K562 (cell line): ENCODE data around the gene ITPK1.

Experiments
- BDP1 ChIP-seq: IDR thresholded peaks from 3 replicates; pipeline ENCODE4 v1.6.1; 2011; ENCODE audit not compliant: insufficient read length, insufficient read depth
- CTCF ChIP-seq, 3 experiments: IDR thresholded peaks in 2 of 3; conservative IDR thresholded peaks in 1 of 3; 2 replicates each; pipeline ENCODE4 v1.5.1; 2011 to 2012; ENCODE audit warnings: low read length in 3 of 3, mild to moderate bottlenecking in 3 of 3, control low read depth in 2 of 3, improper control_type of control experiment in 1 of 3, inconsistent platforms in 1 of 3, low read depth in 1 of 3, mixed read lengths in 1 of 3, moderate library complexity in 1 of 3; ENCODE audit not compliant: insufficient read depth in 2 of 3
- EZH2 ChIP-seq: IDR thresholded peaks from 2 replicates; pipeline ENCODE4 v1.6.1; 2012; ENCODE audit warnings: low read depth, mild to moderate bottlenecking, inconsistent platforms, low read length, borderline replicate concordance
- FOS ChIP-seq: IDR thresholded peaks from 3 replicates; pipeline ENCODE4 v1.6.1; 2011; ENCODE audit not compliant: insufficient read length; ENCODE audit errors: extremely low read depth
- FOXJ3 ChIP-seq: sonication (generic); formaldehyde crosslinking; IDR thresholded peaks from 2 replicates; pipeline ENCODE4 v1.4.0; 2020; ENCODE audit warnings: mild to moderate bottlenecking, missing genetic modification reagents
- POLR2A ChIP-seq: fragments of 450-650 bp; conservative IDR thresholded peaks from 2 replicates; pipeline ENCODE4 v1.6.1; 2016
- PRDM10 ChIP-seq: fragments of 450-650 bp; IDR thresholded peaks from 2 replicates; pipeline ENCODE4 v1.6.1; 2018; ENCODE audit not compliant: partially characterized antibody
- RBM15 ChIP-seq: fragments of 200-400 bp; formaldehyde crosslinking; IDR thresholded peaks from 2 replicates; pipeline ENCODE4 v1.6.1; 2018; ENCODE audit warnings: mild to moderate bottlenecking, low read length, moderate library complexity; ENCODE audit not compliant: insufficient read depth
- RFX5 ChIP-seq: IDR thresholded peaks from 2 replicates; pipeline ENCODE4 v1.6.1; 2011; ENCODE audit warnings: low read depth, mild to moderate bottlenecking, improper control_type of control experiment, low read length
- TAF1 ChIP-seq: IDR thresholded peaks from 2 replicates; pipeline ENCODE4 v1.6.1; 2011; ENCODE audit warnings: mild to moderate bottlenecking, low read length, moderate library complexity; ENCODE audit not compliant: insufficient read depth, control insufficient read depth, severe bottlenecking; ENCODE audit errors: extremely low read depth
- TBL1XR1 ChIP-seq, 2 experiments: IDR thresholded peaks; 2 replicates each; pipeline ENCODE4 v1.6.1; 2012; ENCODE audit warnings: improper control_type of control experiment in 2 of 2, low read length in 2 of 2, mild to moderate bottlenecking in 1 of 2
- YY1 ChIP-seq, 3 experiments: IDR thresholded peaks; 2 replicates each; pipeline ENCODE4 v1.6.1; 2011; ENCODE audit warnings: low read length in 2 of 3, mild to moderate bottlenecking in 2 of 3, moderate library complexity in 2 of 3, borderline replicate concordance in 1 of 3, control low read depth in 1 of 3, low read depth in 1 of 3; ENCODE audit not compliant: insufficient read depth in 3 of 3, insufficient replicate concordance in 2 of 3, control insufficient read depth in 1 of 3, insufficient read length in 1 of 3; ENCODE audit errors: extremely low read depth in 1 of 3
- ZEB2 ChIP-seq: fragments of 450-650 bp; IDR thresholded peaks from 2 replicates; pipeline ENCODE4 v1.6.1; 2016

GRCh38 chr14:93078870-93079269, 36.9 kb downstream of the ITPK1 start:
- TF ChIP-seq POLR2A (no peak), EZH2 (no peak), CTCF (IDR thresholded peaks at IDR 0.05 in 2 of 3, conservative IDR thresholded peaks at IDR 0.05 in 1 of 3; ENCODE audit: insufficient read depth in 2 of 3, low read depth in 1 of 3, low read length in 3 of 3) (no peak), BDP1 (no peak), TAF1 (no peak), RFX5 (no peak), PRDM10 (no peak), RBM15 (no peak), FOXJ3 (no peak), FOS (no peak), ZEB2 (no peak), TBL1XR1 (IDR thresholded peaks at IDR 0.05; ENCODE audit: low read length in 2 of 2) (no peak), YY1 (IDR thresholded peaks at IDR 0.05; ENCODE audit: borderline replicate concordance in 1 of 3, control insufficient read depth in 1 of 3, extremely low read depth in 1 of 3, insufficient read depth in 3 of 3, insufficient read length in 1 of 3, insufficient replicate concordance in 2 of 3, low read depth in 1 of 3, low read length in 2 of 3) (no peak)
